Liver (tissue), 3 donors: ENCODE data around the gene WARS2.

Experiments
- EGR1 ChIP-seq, 2 donors: IDR thresholded peaks; 2 replicates each; pipeline ENCODE4 v1.6.1; 2016 to 2018; ENCODE audit warnings: antibody characterized with exemption in 2 of 2, low read depth in 2 of 2
- JUND ChIP-seq, 2 donors: IDR thresholded peaks; 2 replicates each; pipeline ENCODE4 v1.6.1; 2016; ENCODE audit warnings: antibody characterized with exemption in 2 of 2
- RAD21 ChIP-seq, 2 donors: IDR thresholded peaks; 2 replicates each; pipeline ENCODE4 v1.6.1; 2016; ENCODE audit warnings: antibody characterized with exemption in 2 of 2, mild to moderate bottlenecking in 2 of 2
- SP1 ChIP-seq: IDR thresholded peaks from 2 replicates; pipeline ENCODE4 v1.6.1; 2018; ENCODE audit warnings: antibody characterized with exemption, mild to moderate bottlenecking
- TAF1 ChIP-seq: conservative IDR thresholded peaks from 2 replicates; pipeline ENCODE4 v1.6.1; 2016; ENCODE audit warnings: antibody characterized with exemption, mild to moderate bottlenecking
- YY1 ChIP-seq: IDR thresholded peaks from 2 replicates; pipeline ENCODE4 v1.6.1; 2016; ENCODE audit warnings: antibody characterized with exemption, mild to moderate bottlenecking
- TF ChIP-seq, protein P1 (sequence below): IDR thresholded peaks from 2 replicates; pipeline ENCODE4 v1.6.1; 2016; ENCODE audit warnings: antibody characterized with exemption
- TF ChIP-seq, protein P2 (sequence below): fragments of 150-350 bp; IDR thresholded peaks from 2 replicates; pipeline ENCODE4 v1.5.1; 2017; ENCODE audit warnings: improper control_type of control experiment, low read depth, low read length; ENCODE audit not compliant: missing input control
- TF ChIP-seq, protein P3 (sequence below): IDR thresholded peaks from 2 replicates; pipeline ENCODE4 v1.6.1; 2016; ENCODE audit warnings: antibody characterized with exemption
- TF ChIP-seq, protein P4 (sequence below): IDR thresholded peaks from 2 replicates; pipeline ENCODE4 v1.6.1; 2016; ENCODE audit warnings: antibody characterized with exemption
- TF ChIP-seq, protein P5 (sequence below): IDR thresholded peaks from 2 replicates; pipeline ENCODE4 v1.6.1; 2016; ENCODE audit warnings: antibody characterized with exemption, mild to moderate bottlenecking
- donor health status: healthy.
- donor health status: healthy.

DNA sequence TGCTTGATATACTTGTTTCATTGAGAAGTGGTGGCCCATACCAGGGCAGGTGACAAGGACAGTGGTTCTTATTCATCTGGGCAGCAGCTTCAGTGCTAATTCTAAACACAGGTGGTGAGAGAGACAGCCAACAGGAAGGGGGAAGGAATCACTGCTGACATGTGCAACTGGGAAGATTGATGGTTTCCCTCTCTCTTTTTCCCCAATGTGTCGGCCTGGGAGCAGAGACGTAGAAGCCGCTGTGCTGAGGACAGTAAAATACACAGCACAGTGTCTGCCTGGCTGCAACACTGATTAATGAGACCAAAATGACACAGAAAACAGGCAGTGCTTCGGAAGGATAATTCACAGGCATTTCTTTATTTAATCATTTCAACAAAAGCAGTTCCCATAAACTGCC is 48.8 kb downstream of the WARS2 start:
- TF ChIP-seq, protein P1, sequence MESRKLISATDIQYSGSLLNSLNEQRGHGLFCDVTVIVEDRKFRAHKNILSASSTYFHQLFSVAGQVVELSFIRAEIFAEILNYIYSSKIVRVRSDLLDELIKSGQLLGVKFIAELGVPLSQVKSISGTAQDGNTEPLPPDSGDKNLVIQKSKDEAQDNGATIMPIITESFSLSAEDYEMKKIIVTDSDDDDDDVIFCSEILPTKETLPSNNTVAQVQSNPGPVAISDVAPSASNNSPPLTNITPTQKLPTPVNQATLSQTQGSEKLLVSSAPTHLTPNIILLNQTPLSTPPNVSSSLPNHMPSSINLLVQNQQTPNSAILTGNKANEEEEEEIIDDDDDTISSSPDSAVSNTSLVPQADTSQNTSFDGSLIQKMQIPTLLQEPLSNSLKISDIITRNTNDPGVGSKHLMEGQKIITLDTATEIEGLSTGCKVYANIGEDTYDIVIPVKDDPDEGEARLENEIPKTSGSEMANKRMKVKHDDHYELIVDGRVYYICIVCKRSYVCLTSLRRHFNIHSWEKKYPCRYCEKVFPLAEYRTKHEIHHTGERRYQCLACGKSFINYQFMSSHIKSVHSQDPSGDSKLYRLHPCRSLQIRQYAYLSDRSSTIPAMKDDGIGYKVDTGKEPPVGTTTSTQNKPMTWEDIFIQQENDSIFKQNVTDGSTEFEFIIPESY, result no peak
- TF ChIP-seq, protein P2, sequence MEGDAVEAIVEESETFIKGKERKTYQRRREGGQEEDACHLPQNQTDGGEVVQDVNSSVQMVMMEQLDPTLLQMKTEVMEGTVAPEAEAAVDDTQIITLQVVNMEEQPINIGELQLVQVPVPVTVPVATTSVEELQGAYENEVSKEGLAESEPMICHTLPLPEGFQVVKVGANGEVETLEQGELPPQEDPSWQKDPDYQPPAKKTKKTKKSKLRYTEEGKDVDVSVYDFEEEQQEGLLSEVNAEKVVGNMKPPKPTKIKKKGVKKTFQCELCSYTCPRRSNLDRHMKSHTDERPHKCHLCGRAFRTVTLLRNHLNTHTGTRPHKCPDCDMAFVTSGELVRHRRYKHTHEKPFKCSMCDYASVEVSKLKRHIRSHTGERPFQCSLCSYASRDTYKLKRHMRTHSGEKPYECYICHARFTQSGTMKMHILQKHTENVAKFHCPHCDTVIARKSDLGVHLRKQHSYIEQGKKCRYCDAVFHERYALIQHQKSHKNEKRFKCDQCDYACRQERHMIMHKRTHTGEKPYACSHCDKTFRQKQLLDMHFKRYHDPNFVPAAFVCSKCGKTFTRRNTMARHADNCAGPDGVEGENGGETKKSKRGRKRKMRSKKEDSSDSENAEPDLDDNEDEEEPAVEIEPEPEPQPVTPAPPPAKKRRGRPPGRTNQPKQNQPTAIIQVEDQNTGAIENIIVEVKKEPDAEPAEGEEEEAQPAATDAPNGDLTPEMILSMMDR, result no peak
- no peak for TF ChIP-seq TAF1
- TF ChIP-seq, protein P3, sequence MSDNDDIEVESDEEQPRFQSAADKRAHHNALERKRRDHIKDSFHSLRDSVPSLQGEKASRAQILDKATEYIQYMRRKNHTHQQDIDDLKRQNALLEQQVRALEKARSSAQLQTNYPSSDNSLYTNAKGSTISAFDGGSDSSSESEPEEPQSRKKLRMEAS, result no peak
- TF ChIP-seq, protein P4, sequence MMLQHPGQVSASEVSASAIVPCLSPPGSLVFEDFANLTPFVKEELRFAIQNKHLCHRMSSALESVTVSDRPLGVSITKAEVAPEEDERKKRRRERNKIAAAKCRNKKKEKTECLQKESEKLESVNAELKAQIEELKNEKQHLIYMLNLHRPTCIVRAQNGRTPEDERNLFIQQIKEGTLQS, result no peak
- TF ChIP-seq, protein P5, sequence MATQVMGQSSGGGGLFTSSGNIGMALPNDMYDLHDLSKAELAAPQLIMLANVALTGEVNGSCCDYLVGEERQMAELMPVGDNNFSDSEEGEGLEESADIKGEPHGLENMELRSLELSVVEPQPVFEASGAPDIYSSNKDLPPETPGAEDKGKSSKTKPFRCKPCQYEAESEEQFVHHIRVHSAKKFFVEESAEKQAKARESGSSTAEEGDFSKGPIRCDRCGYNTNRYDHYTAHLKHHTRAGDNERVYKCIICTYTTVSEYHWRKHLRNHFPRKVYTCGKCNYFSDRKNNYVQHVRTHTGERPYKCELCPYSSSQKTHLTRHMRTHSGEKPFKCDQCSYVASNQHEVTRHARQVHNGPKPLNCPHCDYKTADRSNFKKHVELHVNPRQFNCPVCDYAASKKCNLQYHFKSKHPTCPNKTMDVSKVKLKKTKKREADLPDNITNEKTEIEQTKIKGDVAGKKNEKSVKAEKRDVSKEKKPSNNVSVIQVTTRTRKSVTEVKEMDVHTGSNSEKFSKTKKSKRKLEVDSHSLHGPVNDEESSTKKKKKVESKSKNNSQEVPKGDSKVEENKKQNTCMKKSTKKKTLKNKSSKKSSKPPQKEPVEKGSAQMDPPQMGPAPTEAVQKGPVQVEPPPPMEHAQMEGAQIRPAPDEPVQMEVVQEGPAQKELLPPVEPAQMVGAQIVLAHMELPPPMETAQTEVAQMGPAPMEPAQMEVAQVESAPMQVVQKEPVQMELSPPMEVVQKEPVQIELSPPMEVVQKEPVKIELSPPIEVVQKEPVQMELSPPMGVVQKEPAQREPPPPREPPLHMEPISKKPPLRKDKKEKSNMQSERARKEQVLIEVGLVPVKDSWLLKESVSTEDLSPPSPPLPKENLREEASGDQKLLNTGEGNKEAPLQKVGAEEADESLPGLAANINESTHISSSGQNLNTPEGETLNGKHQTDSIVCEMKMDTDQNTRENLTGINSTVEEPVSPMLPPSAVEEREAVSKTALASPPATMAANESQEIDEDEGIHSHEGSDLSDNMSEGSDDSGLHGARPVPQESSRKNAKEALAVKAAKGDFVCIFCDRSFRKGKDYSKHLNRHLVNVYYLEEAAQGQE, result no peak
- no peak for TF ChIP-seq RAD21 (IDR thresholded peaks at IDR 0.05)
- TF ChIP-seq EGR1 (IDR thresholded peaks at IDR 0.05; ENCODE audit: low read depth in 2 of 2), result no peak
- TF ChIP-seq YY1, result no peak
- no peak for TF ChIP-seq SP1
- no peak for TF ChIP-seq JUND (IDR thresholded peaks at IDR 0.05)
